Neural progenitor cell (in vitro differentiated cells): ENCODE data around the gene TP73. TPM values are rescaled to one million over a fixed set of nuclear protein-coding genes. Genes with fewer than 3 reads are reported as not detected.

Source experiments
- DNase-seq: peaks from one replicate; pipeline ENCODE4 v3.0.0-alpha.2; 2016; ENCODE audit warnings: low spot score
- H2AFZ ChIP-seq: fragments of 200-600 bp; sonication (generic); replicated peaks from 2 replicates; pipeline ENCODE4 v1.6.1; 2016; ENCODE audit warnings: antibody characterized with exemption
- H3F3A ChIP-seq: fragments of 200-600 bp; sonication (generic); 2 replicates; pipeline ENCODE4 v1.6.1; 2016; ENCODE audit warnings: antibody characterized with exemption, low read depth
- H3K27ac ChIP-seq: fragments of 200-600 bp; sonication (generic); 2 replicates; pipeline ENCODE4 v1.5.1; 2016; ENCODE audit warnings: mild to moderate bottlenecking
- H3K27me3 ChIP-seq: fragments of 200-600 bp; sonication (generic); 2 replicates; pipeline ENCODE4 v1.6.1; 2016; ENCODE audit warnings: mild to moderate bottlenecking, moderate library complexity
- H3K36me3 ChIP-seq: fragments of 200-600 bp; sonication (generic); 2 replicates; pipeline ENCODE4 v1.5.1; 2016
- H3K4me1 ChIP-seq: fragments of 200-600 bp; sonication (generic); 2 replicates; pipeline ENCODE4 v1.6.1; 2016; ENCODE audit warnings: mixed run types
- H3K4me2 ChIP-seq: fragments of 200-600 bp; sonication (generic); 2 replicates; pipeline ENCODE4 v1.6.1; 2016
- H3K4me3 ChIP-seq: fragments of 200-600 bp; sonication (generic); 2 replicates; pipeline ENCODE4 v1.5.1; 2016
- H3K79me2 ChIP-seq: fragments of 200-600 bp; sonication (generic); 2 replicates; pipeline ENCODE4 v1.6.1; 2016; ENCODE audit warnings: low read depth
- H3K9ac ChIP-seq: fragments of 200-600 bp; sonication (generic); 2 replicates; pipeline ENCODE4 v1.6.1; 2016
- H3K9me3 ChIP-seq: fragments of 200-600 bp; sonication (generic); 2 replicates; pipeline ENCODE4 v1.5.1; 2016; ENCODE audit warnings: low read depth
- H4K20me1 ChIP-seq: fragments of 200-600 bp; sonication (generic); 2 replicates; pipeline ENCODE4 v1.6.1; 2016; ENCODE audit warnings: low read depth
- H3K27ac Mint-ChIP-seq: 3 replicates; pipeline ENCODE4 v1.8.0; 2021; ENCODE audit warnings: mixed read lengths
- H3K27me3 Mint-ChIP-seq: 2 replicates; pipeline ENCODE4 v1.8.0; 2022; ENCODE audit warnings: low read depth, mild to moderate bottlenecking, inconsistent platforms, moderate library complexity, mixed read lengths; ENCODE audit not compliant: insufficient read depth
- H3K36me3 Mint-ChIP-seq: 3 replicates; pipeline ENCODE4 v1.8.0; 2021; ENCODE audit warnings: mixed read lengths
- H3K4me1 Mint-ChIP-seq: 3 replicates; pipeline ENCODE4 v1.8.0; 2021; ENCODE audit warnings: mixed read lengths
- H3K4me3 Mint-ChIP-seq: 3 replicates; pipeline ENCODE4 v1.8.0; 2021; ENCODE audit warnings: mild to moderate bottlenecking, moderate library complexity, mixed read lengths
- H3K9me3 Mint-ChIP-seq: 3 replicates; pipeline ENCODE4 v1.8.0; 2020; ENCODE audit warnings: mixed read lengths
- EZH2 ChIP-seq: fragments of 200-600 bp; sonication (generic); IDR thresholded peaks from 2 replicates; pipeline ENCODE4 v1.6.1; 2017; ENCODE audit warnings: antibody characterized with exemption, mild to moderate bottlenecking, moderate library complexity
- EZH2phosphoT487 ChIP-seq: fragments of 200-600 bp; sonication (generic); IDR thresholded peaks from 2 replicates; pipeline ENCODE4 v1.6.1; 2017; ENCODE audit warnings: antibody characterized with exemption
- total RNA-seq: library from RNA; depleted of rRNA; stranded (reverse); fragments of >200 nt; gene quantifications from 2 replicates; pipeline ENCODE4 v1.2.3, GENCODE V29; 2015; ENCODE audit warnings: low replicate concordance
- TF ChIP-seq, protein P1 (sequence below): fragments of 200-600 bp; sonication (generic); IDR thresholded peaks from 2 replicates; pipeline ENCODE4 v1.5.1; 2017; ENCODE audit warnings: antibody characterized with exemption, mild to moderate bottlenecking

The TP73 gene
- total RNA-seq, 1 donor from 2014 or later: not detected

DNA sequence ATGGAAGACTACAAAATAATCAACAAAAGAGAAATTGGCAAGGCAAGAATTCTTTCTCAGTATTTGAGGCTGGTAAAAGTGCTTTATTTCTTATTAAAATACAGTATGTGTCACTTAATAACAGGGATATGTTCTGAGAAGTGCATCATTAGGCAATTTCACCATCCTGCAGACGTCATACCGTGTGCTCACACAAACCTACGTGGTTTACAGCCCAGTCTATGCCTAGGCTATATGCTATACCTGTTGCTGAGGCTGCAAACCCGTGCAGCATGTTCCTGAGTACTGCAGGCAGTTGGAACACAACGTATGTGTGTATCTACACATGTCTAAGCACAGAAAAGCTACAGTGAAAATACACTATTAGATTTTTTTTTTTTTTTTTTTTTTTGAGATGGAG, 97.2 kb downstream of the TP73 start:
- H3K4me3 ChIP-seq: no peak overlapping the region
- Mint-ChIP-seq H3K27me3 (peaks cover 6% of the 10 kb centered on the region), H3K9me3 (no peaks in the 10 kb centered on the region), H3K4me1 (peaks cover 16% of the 10 kb centered on the region), H3K4me3 (peak overlapping the region; percentile 57), H3K27ac (no peak overlapping the region), H3K36me3 (peaks cover 3% of the 10 kb centered on the region)
- H3K27ac ChIP-seq: no peak overlapping the region
- H3K9ac ChIP-seq: no peak overlapping the region
- H3K36me3 ChIP-seq: no peaks in the 10 kb centered on the region
- H3K4me2 ChIP-seq: no peak overlapping the region
- peaks cover 17% of the 10 kb centered on the region for H3K79me2 ChIP-seq
- peaks cover 11% of the 10 kb centered on the region for H3K4me1 ChIP-seq
- H3K9me3 ChIP-seq: no peaks in the 10 kb centered on the region
- no peak for DNase-seq
- peaks cover 23% of the 10 kb centered on the region for H4K20me1 ChIP-seq
- TF ChIP-seq, protein P1, sequence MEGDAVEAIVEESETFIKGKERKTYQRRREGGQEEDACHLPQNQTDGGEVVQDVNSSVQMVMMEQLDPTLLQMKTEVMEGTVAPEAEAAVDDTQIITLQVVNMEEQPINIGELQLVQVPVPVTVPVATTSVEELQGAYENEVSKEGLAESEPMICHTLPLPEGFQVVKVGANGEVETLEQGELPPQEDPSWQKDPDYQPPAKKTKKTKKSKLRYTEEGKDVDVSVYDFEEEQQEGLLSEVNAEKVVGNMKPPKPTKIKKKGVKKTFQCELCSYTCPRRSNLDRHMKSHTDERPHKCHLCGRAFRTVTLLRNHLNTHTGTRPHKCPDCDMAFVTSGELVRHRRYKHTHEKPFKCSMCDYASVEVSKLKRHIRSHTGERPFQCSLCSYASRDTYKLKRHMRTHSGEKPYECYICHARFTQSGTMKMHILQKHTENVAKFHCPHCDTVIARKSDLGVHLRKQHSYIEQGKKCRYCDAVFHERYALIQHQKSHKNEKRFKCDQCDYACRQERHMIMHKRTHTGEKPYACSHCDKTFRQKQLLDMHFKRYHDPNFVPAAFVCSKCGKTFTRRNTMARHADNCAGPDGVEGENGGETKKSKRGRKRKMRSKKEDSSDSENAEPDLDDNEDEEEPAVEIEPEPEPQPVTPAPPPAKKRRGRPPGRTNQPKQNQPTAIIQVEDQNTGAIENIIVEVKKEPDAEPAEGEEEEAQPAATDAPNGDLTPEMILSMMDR: no peak
- no peak for TF ChIP-seq EZH2phosphoT487
- no peak for TF ChIP-seq EZH2
- no peak overlapping the region for H2AFZ ChIP-seq
- no peaks in the 10 kb centered on the region for H3F3A ChIP-seq
- peaks cover 39% of the 10 kb centered on the region for H3K27me3 ChIP-seq

DNA sequence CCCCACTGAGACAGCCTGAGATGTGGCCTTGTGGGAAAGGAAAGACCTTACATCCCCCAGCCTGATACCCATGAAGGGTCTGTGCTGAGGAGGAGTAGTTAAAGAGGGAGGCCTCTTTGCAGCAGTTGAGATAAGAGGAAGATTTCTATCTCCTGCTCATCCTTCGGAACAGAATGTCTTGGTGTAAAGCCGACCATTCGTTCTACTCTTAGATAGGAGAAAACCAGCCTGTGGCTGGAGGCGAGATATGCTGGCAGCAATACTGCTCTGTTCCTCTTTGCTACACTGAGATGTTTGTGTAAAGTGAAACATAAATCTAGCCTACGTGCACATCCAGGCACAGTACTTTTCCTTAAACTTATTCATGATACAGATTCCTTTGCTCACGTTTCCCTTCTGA, 98.4 kb downstream of the TP73 start:
- no peak for DNase-seq
- Mint-ChIP-seq H3K36me3 (peaks cover 3% of the 10 kb centered on the region), H3K4me1 (peaks cover 7% of the 10 kb centered on the region), H3K4me3 (peak overlapping the region; percentile 15), H3K27me3 (peaks cover 3% of the 10 kb centered on the region), H3K9me3 (no peaks in the 10 kb centered on the region), H3K27ac (no peak overlapping the region)
- H3K4me3 ChIP-seq: no peak overlapping the region
- peaks cover 11% of the 10 kb centered on the region for H4K20me1 ChIP-seq
- no peak overlapping the region for H3K4me2 ChIP-seq
- peaks cover 43% of the 10 kb centered on the region for H3K27me3 ChIP-seq
- peaks cover 6% of the 10 kb centered on the region for H3K4me1 ChIP-seq
- no peaks in the 10 kb centered on the region for H3K9me3 ChIP-seq
- no peaks in the 10 kb centered on the region for H3K36me3 ChIP-seq
- H3K27ac ChIP-seq: no peak overlapping the region
- peak overlapping the region; percentile 2 for H2AFZ ChIP-seq
- H3K9ac ChIP-seq: no peak overlapping the region
- H3K79me2 ChIP-seq: peaks cover 8% of the 10 kb centered on the region
- no peak for TF ChIP-seq EZH2
- TF ChIP-seq EZH2phosphoT487: no peak
- TF ChIP-seq, protein P1: no peak
- no peaks in the 10 kb centered on the region for H3F3A ChIP-seq

DNA sequence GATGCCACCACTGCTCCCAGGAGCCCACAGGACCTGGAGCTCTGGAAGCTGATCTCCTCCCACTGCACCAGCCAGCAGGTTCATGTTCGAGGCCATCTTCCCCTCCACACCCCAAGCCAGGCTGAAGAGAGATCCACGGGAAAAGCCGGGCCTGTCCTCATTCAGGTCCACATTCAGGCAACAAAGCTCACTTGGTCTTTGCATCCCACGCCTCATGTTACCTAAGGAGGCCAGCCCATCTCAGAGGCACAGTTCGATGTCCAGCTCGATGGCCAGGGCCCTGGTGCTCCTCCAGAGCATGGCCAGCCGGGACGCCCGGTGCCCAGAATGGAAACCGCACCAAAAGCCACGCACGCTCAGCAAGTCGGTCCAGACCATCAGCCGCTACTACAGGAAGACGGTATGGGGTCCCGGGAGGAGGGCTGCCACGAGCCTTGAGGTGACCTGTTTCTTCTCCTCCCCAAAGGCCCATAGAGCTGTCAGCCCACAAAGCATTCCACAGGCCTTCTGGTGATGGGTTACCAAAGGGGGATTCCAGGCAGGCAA, 100.2 kb downstream of the TP73 start, which contains the start of gene CCDC27:
CCDC27 (plus strand) TSS at position 51 of the 546 bp plus-strand sequence; CDS start at position 83, 32 bp downstream.
- Histone ChIP-seq H4K20me1 (no peaks in the 10 kb centered on the region), H3K9me3 (no peaks in the 10 kb centered on the region), H3K4me1 (no peaks in the 10 kb centered on the region), H3K27me3 (peaks cover 43% of the 10 kb centered on the region), H3K36me3 (no peaks in the 10 kb centered on the region), H3K4me3 (no peak within 1 kb of the TSS), H3K4me2 (no peak within 1 kb of the TSS), H3K9ac (no peak within 1 kb of the TSS), H2AFZ (no peak within 1 kb of the TSS), H3K27ac (no peak within 1 kb of the TSS), H3K79me2 (no peaks in the 10 kb centered on the region), H3F3A (no peaks in the 10 kb centered on the region)
- Mint-ChIP-seq H3K4me1 (no peaks in the 10 kb centered on the region), H3K4me3 (no peak within 1 kb of the TSS), H3K27me3 (peaks cover 4% of the 10 kb centered on the region), H3K9me3 (no peaks in the 10 kb centered on the region), H3K27ac (no peak within 1 kb of the TSS), H3K36me3 (no peaks in the 10 kb centered on the region)
- TF ChIP-seq EZH2phosphoT487 (no peak), EZH2 (no peak)
- TF ChIP-seq, protein P1: no peak
- no peak for DNase-seq
